Heart right ventricle (tissue), 16 donors: Measurements from ENCODE around the gene PARN. TPM values are rescaled to one million over a fixed set of nuclear protein-coding genes. Genes with fewer than 3 reads are reported as not detected.

ENCODE experiments used
- ATAC-seq, 8 donors: fragments of 200-7000 bp; cut with Tn5 transposase; one replicate each; pipeline ENCODE4 v1.9.1; 2020; ENCODE audit warnings: mild to moderate bottlenecking in 8 of 8, moderate library complexity in 8 of 8, moderate number of reproducible peaks in 1 of 8
- DNase-seq, 2 donors: peaks; one replicate each; pipeline ENCODE4 v3.0.0-alpha.2; 2020
- H3K27ac ChIP-seq, 10 donors: fragments of 200-600 bp; sonication (generic) in 2 of 10; one replicate each; pipeline versions ENCODE4 v1.5.0 to v1.8.0; 2020 to 2022; ENCODE audit warnings: mild to moderate bottlenecking in 3 of 10
- H3K27me3 ChIP-seq, 7 donors: fragments of 200-600 bp; one replicate each; pipeline ENCODE4 v1.8.0; 2021 to 2022; ENCODE audit warnings: mild to moderate bottlenecking in 2 of 7
- H3K36me3 ChIP-seq, 9 donors: fragments of 200-600 bp; sonication (generic) in 1 of 9; one replicate each; pipeline versions ENCODE4 v1.5.0 to v1.8.0; 2020 to 2022; ENCODE audit warnings: mild to moderate bottlenecking in 2 of 9
- H3K4me1 ChIP-seq, 9 donors: fragments of 200-600 bp; sonication (generic) in 1 of 9; one replicate each; pipeline versions ENCODE4 v1.5.0 to v1.8.0; 2020 to 2022; ENCODE audit warnings: mild to moderate bottlenecking in 4 of 9
- H3K4me3 ChIP-seq, 10 donors: fragments of 200-600 bp; sonication (generic) in 2 of 10; one replicate each; pipeline versions ENCODE4 v1.5.0 to v1.8.0; 2020 to 2022; ENCODE audit warnings: mild to moderate bottlenecking in 7 of 10, moderate library complexity in 2 of 10
- H3K9me3 ChIP-seq, 11 donors: fragments of 200-600 bp in 10 of 11; sonication (generic) in 2 of 11; one replicate each; pipeline versions ENCODE4 v1.5.0 to v1.8.0; 2013 to 2022; ENCODE audit warnings: mild to moderate bottlenecking in 2 of 11, control low read depth in 1 of 11, moderate library complexity in 1 of 11
- CTCF ChIP-seq, 9 donors: fragments of 200-600 bp; sonication (generic) in 2 of 9; IDR thresholded peaks; one replicate each; pipeline versions ENCODE4 v1.5.0 to v1.8.0; 2021 to 2022; ENCODE audit warnings: antibody characterized with exemption in 9 of 9, mild to moderate bottlenecking in 5 of 9, moderate library complexity in 1 of 9
- WGBS, 2 donors: extraction: QIAGEN DNeasy Blood & Tissue Kit; methylation state at CpG; one replicate each; pipeline ENCODE4 v1.1.7; 2013; ENCODE audit warnings: inconsistent platforms in 1 of 2; 5-methylcytosine and 5-hydroxymethylcytosine counted together
- intact Hi-C, 10 donors: fragments of 100-400 bp; cut with DNase I; formaldehyde crosslinking; loops; one replicate each; pipeline versions ENCODE4 v1.11.1 to v1.14.2; 2022
- polyA plus RNA-seq, 2 donors: library from polyadenylated mRNA; stranded (reverse); fragments of 200-250 nt; gene quantifications; one replicate each; pipeline ENCODE4 v1.2.3, GENCODE V29; 2013
- total RNA-seq, 10 donors: library from RNA; stranded (reverse); fragmentation: NEBNext Ultra II Directional in 3 of 10; extraction: Animal tissue kit (Norgen Biotek cat#: 25700) in 3 of 10; gene quantifications; one replicate each; pipeline versions ENCODE4 v1.2.1 to v1.2.4, GENCODE V29; 2021 to 2023
- donor health status: Arrhythmogenic right ventricular cardiomyopathy.
- donor health status: ischemic (EF 13 %, LVEDD 7.1; RV severe dilation, severe dysfunction).
- donor health status: healthy with polysubstance abuse.
- donor health status: DM: no; HTN: yes; CAD: no.
- donor health status: DM: no; HTN: no; CAD: no.
- donor health status: ischemic (EF 25% LVEDD 6.9; RV normal size, moderate dysfunction).
- donor health status: ischemic (EF 25% LVEDD 5.7; RV mildly dilated, moderate dysfunction).
- donor health status: healthy.
- donor health status: DM: yes; HTN: yes; CAD: no.
- donor health status: Ischemic cardiomyopathy.
- donor health status: ischemic (EF 35%, LVEDD 5.7; RV mildly dilated, moderate dysfunction).
- donor health status: nonischemic (EF 11% LVEDD 7.7; RV severe dilation, severe dysfunction).
- donor health status: DM: yes; HTN: yes; CAD: no.
- donor health status: PGD.
- donor health status: ischemic (EF 29% LVEDD 5.4; RV normal size, mild dysfunction).
- donor health status: nonischemic (EF 23%, LVEDD 6.1; RV moderate dilation, normal function).

Gene PARN
- total and polyA plus RNA-seq, 12 donors: 7.0 to 25.3 (median 22.8) TPM

GRCh38 chr16:14485811-14486519 is 144.1 kb downstream of the PARN start:
- Histone ChIP-seq H3K36me3 (peaks cover 0 to 24% (median 6%) of the 10 kb centered on the region in 9 donors), H3K9me3 (no peaks in the 10 kb centered on the region), H3K27ac (peak overlapping the region in 9 of 10 donors; percentile 72 to 89 (median 80)), H3K27me3 (no peaks in the 10 kb centered on the region), H3K4me3 (peak overlapping the region in 6 of 10 donors; percentile 32 to 49 (median 48)), H3K4me1 (peaks cover 0 to 51% (median 31%) of the 10 kb centered on the region in 9 donors)
- 87 to 91% methylated on average over 16 of the region's 16 CpGs for WGBS, 2 donors
- intact Hi-C loops: loop anchor here in 4 of 10 donors (2.0 to 5.0 kb wide), 4 partner anchors 41 to 185 kb away; no protein-coding TSS in a partner anchor
- DNase-seq (no peak), ATAC-seq (no peak)
- TF ChIP-seq CTCF (IDR thresholded peaks at IDR 0.05): no peak

GRCh38 chr16:14485121-14485551 is 144.9 kb downstream of the PARN start:
- DNase-seq (no peak), ATAC-seq (no peak)
- H3K4me1 ChIP-seq: peaks cover 0 to 44% (median 26%) of the 10 kb centered on the region in 9 donors
- peaks cover 0 to 30% (median 10%) of the 10 kb centered on the region in 9 donors for H3K36me3 ChIP-seq
- 75 to 78% methylated on average over 2 of the region's 2 CpGs for WGBS, 2 donors
- intact Hi-C loops: loop anchor here in 2 of 10 donors (5.0 kb wide), 2 partner anchors 178 to 183 kb away; no protein-coding TSS in a partner anchor
- no peak overlapping the region for H3K27ac ChIP-seq
- no peak overlapping the region for H3K4me3 ChIP-seq
- TF ChIP-seq CTCF (IDR thresholded peaks at IDR 0.05): no peak
- H3K27me3 ChIP-seq: no peaks in the 10 kb centered on the region
- peaks cover 0 to 4% (median 0%) of the 10 kb centered on the region in 11 donors for H3K9me3 ChIP-seq

GRCh38 chr16:14483819-14484385 is 146.2 kb downstream of the PARN start:
- Histone ChIP-seq H3K27me3 (no peaks in the 10 kb centered on the region), H3K27ac (no peak overlapping the region), H3K9me3 (peaks cover 0 to 4% (median 0%) of the 10 kb centered on the region in 11 donors), H3K4me1 (peaks cover 0 to 36% (median 22%) of the 10 kb centered on the region in 9 donors), H3K4me3 (no peak overlapping the region), H3K36me3 (peaks cover 0 to 39% (median 13%) of the 10 kb centered on the region in 9 donors)
- DNase-seq (no peak), ATAC-seq (no peak)
- no peak for TF ChIP-seq CTCF (IDR thresholded peaks at IDR 0.05)
- intact Hi-C loops: no loop called here
- WGBS, 2 donors: 95 to 96% methylated on average over 6 of the region's 6 CpGs

GRCh38 chr16:14476183-14476582 is 153.9 kb downstream of the PARN start:
- Histone ChIP-seq H3K9me3 (peaks cover 0 to 14% (median 0%) of the 10 kb centered on the region in 11 donors), H3K36me3 (peaks cover 0 to 52% (median 9%) of the 10 kb centered on the region in 9 donors), H3K27me3 (no peaks in the 10 kb centered on the region), H3K4me3 (no peak overlapping the region), H3K4me1 (no peaks in the 10 kb centered on the region), H3K27ac (no peak overlapping the region)
- DNase-seq (no peak), ATAC-seq (no peak)
- intact Hi-C loops: no loop called here
- TF ChIP-seq CTCF (IDR thresholded peaks at IDR 0.05): no peak
- WGBS, 2 donors: 93 to 100% methylated on average over 1 of the region's 1 CpG
